Amniotic epithelial cell (primary cell): Measurements from ENCODE around the gene XPR1.
"Not testable (repeated sequence)": the region's sequence is repeated elsewhere in the genome, so short reads cannot be mapped to it uniquely, and the experiment has no call there.

ENCODE experiments used
- DNase-seq: peaks from one replicate; pipeline ENCODE4 v3.0.0-alpha.2; 2010; ENCODE audit warnings: low read depth

XPR1 gene

DNA sequence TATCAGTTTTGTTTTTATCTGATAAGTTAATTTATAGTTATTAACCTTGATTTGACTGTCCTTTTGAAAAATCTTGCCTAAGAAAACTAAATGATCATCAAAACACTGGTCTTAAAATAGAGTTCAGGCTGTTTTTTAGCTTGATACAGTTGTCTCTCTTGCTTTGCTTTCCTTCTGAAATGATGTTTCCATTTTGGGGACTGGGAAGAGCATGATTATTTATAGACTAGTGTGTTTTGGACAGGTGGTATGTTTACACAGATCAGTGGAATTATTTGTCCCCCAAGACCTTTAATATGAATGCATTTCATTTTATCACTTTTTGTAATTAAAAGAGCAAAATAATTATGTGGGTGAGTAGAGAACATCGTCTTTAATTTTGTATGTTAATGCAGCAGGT lies 90.8 kb downstream of the XPR1 start:
- DNase-seq = no peak

DNA sequence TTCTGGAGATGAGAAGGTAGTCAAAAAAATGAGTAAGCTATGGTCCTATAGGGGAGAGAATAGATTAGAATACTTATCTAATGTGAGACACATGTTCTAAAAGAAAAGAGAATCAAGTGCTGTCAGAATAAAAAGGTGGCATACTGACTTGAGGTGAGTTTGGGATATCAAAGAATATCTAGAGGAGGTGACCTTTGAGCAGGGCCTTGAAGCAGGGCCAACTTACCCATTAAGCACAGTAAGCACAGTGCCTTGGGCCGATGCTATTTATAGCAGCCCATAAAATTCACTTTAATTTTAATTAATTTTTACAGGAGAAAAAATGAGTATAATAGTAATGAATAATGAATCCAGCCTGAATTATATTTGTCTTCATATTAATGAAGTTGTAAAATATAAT lies 92.2 kb downstream of the XPR1 start:
- DNase-seq = no peak

DNA sequence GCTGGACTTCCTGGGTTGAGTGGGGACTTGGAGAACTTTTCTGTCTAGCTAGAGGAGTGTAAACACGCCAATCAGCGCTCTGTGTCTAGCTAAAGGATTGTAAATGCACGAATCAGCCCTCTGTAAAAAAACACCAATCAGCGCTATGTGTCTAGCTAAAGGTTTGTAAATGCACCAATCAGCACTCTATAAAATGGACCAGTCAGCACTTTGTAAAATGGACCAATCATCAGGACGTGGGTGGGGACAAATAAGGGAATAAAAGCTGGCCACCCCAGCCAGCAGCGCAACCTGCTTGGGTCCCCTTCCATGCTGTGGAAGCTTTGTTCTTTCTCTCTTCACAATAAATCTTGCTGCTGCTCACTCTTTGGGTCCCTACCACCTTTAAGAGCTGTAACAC lies 94.2 kb downstream of the XPR1 start:
- DNase-seq = not testable (repeated sequence)

DNA sequence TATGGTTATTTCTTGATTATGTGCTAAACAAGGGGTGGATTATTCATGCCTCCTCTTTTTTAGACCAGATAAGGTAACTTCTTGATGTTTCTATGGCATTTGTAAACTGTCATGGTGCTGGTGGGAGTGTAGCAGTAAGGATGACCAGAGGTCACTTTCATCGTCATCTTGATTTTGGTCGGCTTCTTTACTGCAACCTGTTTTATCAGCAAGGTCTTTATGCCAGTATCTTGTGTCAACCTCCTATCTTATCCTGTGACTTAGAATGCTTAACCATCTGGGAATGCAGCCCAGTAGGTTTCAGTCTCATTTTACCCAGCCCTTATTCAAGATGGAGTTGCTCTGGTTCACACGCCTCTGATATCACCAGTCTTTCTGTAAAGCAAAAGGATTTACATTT lies 95.9 kb downstream of the XPR1 start:
- DNase-seq = not testable (repeated sequence)

DNA sequence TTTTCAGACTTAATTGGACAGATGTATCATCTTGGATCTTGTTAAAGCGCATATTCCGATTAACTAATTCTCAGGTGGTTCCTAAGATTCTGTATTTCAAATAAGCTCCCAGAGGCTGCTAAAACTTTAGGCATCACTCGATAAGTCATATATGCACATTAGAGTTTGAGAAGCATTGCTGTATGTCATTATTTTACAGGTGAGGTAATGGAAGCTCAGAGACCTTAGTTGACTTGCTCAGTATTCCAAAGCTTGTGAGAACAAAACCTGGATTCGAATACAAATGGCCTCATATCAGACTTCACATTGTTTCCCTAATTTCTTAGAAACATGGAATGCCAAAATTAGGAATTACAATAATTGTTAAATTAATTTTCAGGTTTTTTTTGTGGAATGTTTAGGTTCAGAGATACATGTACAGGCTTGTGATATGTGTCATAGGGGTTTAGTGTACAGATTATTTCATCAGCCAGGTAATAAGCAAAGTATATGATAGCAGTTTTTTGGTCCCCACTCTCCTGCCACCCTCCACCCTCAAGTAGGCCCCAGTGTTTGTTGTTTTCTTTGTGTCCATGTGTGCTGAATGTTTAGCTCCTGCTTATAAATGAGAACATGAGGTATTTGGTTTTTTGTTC lies 96.8 kb downstream of the XPR1 start:
- no peak for DNase-seq

DNA sequence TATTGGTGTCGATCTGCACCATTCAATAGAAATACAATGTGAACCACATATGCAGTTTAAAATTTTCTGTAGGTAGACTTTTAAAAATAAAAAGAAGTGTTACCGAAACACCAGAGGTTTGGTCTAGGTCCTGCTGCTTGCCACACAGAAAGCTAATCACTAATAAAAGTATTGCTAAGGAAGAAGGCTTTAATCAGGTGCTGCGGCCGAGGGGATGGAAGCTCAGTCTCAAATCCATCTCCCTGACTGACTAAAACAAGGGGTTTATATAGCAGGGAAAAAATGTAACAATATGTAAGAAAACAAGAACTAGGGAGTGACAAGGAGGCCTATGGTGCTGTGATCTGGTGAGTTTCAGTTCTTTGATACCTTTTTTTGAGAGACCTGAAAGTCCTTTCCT lies 99.3 kb downstream of the XPR1 start:
- DNase-seq = no peak

DNA sequence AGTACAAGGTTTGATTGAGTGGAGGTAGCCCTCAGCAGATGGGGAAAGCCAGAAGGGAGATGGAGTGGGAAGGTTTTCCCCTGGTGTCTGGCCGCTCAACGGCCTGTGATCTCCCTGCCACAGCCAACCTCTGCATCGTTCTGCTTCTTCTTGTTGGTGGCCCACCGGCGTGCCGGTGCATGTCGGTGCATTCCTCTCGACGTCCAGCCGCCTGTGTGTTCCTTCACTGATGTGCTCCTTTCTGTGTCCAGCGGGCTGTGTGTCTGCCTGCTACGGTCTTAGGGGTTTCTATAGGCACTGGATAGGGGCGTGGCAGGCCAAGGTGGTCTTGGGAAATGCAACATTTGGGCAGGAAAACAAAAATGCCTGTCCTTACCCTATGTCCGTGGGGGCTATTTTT lies 101.0 kb downstream of the XPR1 start:
- no peak for DNase-seq

DNA sequence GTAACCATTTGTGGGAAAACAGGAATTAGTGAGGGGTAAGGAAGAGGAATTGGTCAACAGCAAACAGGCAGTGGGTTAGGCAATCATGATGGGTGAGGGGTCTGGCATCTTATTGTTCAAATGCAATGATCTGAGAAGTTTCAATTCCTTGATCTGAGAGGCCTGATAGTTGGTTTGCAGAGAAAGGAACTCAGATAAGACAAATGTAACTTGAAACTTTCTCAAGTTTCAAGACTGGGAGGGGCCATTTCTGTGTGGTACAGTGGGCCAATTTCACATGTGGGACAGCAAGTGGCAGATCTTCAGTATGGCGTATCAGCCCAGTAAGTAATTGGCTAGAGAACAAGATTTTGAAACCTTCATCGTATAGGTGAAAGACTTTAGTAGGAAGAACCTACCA lies 102.5 kb downstream of the XPR1 start:
- DNase-seq = no peak

DNA sequence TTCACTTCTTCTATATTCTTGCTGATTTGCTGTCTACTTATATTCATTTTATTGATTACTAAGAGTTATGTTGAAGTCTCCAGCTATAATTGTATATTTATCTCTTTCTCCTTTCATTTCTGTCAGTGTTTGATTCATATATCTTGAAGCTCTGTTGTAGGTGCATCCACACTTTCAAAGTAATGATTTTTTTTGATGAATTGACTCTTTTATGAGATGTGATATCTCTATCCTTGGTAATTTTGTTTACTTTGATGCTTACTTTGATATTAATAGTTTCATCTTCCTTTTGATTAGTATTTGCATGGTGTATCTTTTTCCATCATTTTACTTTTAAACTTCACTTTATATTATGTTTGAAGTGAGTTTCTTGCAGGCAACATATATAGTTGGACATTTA lies 110.8 kb downstream of the XPR1 start:
- no peak for DNase-seq

DNA sequence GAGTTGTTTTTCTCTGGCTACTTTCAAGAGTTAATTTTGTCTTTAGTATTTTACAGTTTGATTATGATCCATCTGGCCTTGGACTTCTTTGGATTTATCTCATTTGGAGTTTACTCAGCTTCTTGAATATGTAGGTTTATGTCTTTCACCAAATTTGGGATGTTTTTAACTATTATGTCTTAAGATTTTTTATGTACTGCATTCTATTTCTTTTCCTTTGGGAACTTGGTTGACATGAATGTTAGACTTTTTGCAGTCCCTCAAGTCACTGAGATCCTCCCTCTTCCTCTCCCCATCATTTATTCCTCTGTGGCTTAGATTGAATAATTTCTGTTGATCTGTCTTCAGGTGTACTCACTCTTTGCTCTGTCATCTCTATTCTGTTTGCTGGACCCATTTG lies 112.0 kb downstream of the XPR1 start:
- DNase-seq = no peak

DNA sequence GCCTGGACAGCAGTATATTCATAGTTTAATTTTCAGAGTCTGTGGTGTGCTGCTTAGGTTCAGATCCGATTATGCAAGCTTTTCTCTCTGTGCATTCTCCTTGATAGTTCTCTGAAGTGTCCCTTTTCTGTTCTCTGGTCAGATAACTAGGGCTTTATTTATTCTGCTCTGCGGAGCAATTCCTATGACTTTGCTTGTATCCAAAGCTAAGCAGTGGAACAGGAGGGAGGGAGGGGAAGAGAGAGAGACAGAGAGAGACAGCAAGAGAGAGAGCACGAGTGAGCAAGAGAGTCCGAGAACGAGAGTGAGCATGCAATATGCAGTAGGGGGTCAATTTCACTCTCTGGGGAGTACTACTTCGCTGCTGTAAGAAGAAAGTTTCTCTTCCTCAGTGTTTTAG lies 113.3 kb downstream of the XPR1 start:
- DNase-seq = no peak

DNA sequence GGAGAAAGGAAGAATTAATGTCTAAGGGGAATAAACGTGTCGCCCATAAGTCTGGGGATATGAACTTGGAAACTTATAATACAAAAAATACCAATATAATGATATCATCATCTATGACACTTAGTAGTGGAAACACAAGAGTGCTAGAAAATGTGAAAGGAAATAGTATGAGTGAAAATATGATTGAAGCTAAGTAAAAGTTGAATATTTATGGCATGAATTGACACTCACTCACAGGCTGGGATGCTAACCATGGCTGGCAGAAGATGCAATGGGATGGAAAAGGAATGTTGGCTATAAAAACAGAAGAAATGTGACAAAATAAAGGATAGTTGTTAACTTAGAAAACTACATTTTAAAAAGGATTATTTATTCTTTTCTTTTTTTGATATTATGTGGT lies 120.1 kb downstream of the XPR1 start:
- DNase-seq = no peak

DNA sequence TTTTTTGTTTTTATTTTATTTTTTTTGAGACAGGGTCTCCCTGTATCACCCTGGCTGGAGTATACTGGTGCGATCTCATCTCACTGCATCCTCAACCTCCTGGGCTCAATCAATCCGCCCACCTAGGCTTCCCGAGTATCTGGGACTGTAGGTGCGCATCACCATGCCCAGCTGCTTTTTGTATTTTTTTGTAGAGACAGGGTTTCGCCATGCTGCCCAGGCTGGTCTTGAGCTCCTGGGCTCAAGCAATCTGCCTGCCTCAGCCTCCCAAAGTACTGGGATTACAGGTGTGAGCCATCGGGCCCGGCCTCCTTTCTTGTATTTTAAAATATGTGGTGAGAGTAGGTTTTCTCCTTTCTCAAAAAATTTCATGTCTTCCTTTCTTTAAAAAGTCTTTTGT lies 122.6 kb downstream of the XPR1 start:
- no peak for DNase-seq

DNA sequence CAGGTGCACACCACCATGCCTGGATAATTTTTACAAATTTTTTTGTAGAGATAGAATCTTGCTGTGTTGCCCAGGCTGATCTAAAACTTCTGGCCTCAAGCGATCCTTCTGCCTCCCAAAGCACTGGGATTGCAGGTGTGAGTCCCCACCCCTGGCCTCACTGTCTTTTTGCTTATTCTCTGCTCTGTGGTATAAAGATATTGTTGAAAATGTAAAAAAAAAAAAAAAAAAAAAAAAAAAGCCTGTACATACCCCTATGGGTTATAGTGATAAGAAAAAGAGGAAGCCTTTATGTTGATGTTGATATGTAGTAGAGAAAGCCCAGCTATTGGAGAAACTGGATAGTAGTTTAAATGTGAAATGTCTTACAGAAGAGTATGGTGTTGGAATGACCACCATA lies 125.8 kb downstream of the XPR1 start:
- no peak for DNase-seq

DNA sequence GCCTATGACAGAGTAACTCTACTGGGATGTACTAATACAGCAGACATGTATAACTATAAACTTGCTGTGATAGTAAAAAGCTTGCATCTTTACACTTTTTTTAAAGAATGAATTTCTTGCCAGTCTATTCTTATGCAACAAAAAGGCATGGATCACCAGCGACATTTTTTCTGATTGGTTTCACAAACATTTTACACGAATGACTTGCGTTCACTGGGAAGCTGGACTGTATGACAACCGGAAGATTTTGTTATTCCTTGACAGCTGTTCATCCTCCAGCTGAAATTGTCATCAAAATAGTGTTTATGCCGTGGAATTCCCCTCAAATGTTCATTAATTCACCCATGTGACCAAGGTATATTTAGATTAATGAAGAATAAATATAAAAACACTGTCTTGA lies 131.0 kb downstream of the XPR1 start:
- DNase-seq = no peak

DNA sequence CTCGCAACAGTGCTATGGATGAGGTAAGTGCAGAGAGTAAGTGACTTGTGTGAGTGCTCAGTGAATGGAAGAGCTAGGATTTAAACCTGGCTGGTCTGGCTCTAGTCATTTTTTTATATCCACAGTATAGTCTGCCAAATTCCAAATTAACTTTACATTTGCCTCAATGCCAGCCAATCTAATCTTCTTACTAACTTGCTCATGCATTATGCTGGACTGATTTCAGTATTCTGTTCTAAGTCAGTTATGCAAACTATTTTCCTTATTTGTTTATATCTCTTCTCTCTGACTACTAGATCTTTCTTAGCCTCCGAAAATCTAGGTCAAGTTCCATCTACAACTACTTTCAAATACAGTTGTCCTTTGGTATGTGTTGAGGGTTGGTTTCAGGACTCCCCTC lies 133.3 kb downstream of the XPR1 start:
- DNase-seq = peak; percentile 9

DNA sequence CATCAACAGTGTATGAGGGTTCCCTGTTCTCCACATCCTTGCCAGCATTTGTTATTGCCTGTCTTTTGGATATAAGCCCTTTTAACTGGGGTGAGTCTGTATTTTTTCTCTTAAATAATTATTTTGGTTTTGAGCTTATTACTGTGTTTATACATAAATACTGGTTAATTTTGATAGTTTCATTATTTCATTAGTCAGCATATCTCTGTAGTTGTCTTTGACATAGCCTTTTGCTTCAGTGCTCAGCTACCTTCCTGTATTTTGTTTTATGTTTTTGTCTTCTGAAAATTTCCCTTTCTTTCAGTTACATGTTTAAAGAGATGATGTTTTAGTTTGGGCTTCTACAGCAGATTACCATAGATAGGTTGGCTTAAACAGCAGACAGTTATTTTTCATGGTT lies 138.1 kb downstream of the XPR1 start:
- DNase-seq = no peak

DNA sequence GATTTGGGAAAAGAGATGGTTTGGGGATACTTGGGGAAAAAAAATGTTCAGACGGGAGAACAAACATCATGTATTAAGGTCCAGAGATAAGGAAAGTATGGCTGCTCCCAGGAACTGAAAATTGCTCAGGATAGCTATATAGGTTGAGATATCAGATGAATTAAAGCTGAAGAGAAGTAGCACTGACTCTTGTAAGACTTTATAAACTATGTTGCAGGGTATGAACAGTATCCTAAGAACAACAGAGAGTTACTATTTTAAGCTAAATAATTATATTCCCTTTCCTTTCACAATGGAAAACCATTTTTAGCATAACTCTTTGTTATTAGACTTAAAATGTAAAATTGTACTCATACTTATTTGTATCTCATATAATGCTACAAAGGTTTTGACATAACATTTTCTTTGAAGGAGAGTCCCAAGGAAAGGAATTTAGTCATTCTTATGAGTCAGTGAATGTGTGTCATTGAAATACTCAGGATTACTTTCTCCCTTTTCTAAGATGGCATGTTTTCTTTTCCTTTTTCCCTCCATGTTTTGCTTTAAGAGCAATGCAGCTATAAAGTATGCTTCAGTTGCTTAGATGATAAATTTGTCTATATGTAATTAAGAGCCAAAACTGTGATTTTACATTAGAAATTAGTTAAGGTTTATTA lies 141.5 kb downstream of the XPR1 start:
- peak; percentile 36 for DNase-seq

DNA sequence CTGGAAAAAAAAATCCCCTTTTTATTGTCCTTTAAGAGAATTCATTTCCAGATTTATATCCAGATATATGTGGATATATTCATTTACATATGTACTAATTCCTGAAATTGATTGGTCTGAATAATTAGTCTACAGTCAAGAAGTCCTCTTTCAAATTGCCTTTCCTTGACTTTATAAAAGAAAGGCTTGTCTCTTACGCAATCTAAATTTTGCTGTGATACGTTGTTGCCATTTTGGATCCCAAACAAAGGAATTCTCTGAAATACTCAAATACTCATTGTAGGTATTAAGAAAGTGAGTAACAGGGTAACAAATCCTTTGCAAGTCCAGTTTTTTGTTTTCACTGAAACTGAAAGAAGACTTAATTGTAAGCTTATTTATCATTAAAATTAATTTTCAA lies 144.0 kb downstream of the XPR1 start:
- DNase-seq = no peak

DNA sequence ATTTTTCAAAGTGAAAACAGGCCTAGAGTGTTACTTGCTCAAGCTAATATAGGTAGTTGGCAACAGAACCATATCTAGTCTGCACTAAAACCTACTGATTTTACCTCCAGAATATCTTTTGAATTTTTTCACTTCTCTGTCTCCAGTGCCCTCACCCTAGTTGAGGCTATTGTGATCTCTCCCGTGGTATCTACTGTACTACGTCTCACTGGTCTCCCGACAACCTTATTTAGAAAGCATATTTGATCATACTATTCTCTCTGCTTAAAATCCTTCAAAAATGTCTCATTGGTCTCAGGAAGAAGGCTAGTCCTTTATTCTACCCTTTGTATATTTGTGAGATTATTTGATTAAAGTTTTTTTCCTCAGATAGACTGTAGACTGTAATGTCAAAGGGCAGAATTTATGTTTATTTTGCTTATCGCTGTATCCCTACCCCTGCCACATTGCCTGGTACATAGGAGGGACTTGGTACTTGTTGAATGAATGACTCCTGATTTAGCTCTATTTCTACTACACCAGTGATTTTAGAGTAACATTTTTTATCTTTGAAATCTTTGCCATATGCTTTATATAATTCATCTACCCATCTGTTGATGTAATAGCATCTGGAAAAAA lies 145.4 kb downstream of the XPR1 start:
- DNase-seq = no peak

DNA sequence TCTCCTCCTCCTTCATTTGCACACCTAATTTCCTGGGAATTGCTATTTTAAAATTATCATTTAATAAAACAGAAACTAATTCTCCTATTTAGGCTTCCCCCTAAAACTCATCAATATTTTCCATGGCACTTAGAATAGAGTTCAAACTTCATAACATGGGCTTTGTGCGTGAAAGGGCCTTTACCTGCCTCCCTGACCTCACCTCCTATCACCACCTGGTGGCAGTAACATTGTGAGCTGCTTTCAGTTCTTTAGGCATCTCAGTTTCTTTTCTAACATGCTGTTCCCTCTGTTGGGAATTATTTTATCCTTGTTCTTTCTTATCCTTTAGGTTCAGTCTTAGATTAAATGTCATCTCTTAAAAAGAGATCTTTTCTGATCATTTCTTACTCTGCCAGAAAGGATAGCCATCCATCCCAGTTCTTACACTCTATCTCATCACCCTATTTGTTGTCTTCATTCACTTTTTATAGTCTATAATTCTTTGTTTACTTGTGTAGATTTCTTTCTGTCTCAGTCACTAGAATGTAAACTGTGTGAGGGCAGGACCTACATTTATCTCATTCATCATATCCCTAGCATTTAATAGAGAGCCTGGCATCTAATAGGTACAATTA lies 147.1 kb downstream of the XPR1 start:
- DNase-seq = no peak

DNA sequence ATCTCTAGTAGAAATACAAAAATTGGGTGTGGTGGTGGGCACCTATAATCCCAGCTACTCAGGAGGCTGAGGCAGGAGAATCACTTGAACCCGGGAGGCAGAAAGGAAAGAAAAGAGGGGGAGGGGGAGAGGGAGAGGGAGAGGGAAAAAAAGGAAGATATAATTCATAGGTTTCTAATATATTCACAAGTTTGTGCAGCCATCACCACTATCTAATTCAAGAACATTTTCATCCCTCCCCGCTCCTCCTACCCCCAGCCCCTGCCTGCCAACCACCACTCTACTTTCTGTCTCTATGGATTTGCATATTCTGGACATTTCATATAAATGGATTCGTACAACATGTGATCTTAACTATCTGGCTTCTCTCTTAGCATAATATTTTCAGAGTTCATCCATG lies 147.8 kb downstream of the XPR1 start:
- no peak for DNase-seq

DNA sequence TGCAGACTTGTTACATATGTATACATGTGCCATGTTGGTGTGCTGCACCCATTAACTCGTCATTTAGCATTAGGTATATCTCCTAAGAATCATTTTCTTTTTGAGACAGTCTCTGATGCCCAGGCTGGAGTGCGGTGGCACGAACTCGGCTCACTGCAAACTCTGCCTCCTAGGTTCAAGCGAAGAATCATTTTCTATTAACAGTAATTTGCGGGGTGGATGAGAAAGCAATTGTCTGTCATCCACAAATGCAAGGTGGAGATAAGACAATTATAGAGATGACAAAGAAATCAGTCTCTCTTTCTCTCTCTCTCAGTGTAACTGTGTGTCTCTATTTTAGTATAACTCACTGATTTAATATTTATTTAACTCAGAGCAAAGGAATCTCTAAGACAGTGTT lies 149.9 kb downstream of the XPR1 start:
- DNase-seq = no peak

DNA sequence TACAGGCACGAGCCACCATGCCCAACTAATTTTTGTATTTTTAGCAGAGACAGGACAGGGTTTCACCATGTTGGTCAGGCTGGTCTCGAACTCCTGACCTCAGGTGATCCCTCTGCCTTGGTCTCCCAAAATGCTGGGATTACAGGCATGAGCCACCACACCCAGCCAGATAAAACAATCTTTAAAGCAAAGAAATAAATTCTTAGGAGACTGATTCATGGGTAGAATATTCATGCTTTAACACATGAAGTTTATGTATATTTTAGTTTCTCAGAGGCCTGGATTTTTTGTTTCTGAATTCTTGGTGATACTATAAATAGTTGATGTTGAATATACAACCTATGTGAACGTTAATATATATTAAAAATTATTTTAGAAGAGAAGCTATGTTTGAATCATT lies 153.5 kb downstream of the XPR1 start:
- no peak for DNase-seq
